IPS-NIHi11 (cell line): ENCODE data around the gene GPX8.

Experiments used
- DNase-seq: peaks from one replicate; pipeline ENCODE4 v3.0.0; 2012; ENCODE audit warnings: mixed read lengths, low spot score

GPX8 gene

GRCh38 chr5:55159763-55160492, at the start of gene GPX8:
TSS of gene GPX8 (plus strand) at chr5:55160171. CDS start at chr5:55160193, 22 bp downstream.
- peak; percentile 74 for DNase-seq

- DNase-seq = no peak
Observed at GRCh38 chr5:55110217-55110616, 49.8 kb upstream of the GPX8 start.

- DNase-seq = no peak
Observed at GRCh38 chr5:55113327-55113726, 46.6 kb upstream of the GPX8 start.

- no peak for DNase-seq
Observed at GRCh38 chr5:55114061-55114460, 45.9 kb upstream of the GPX8 start.

GRCh38 chr5:55123365-55123764, 36.6 kb upstream of the GPX8 start:
- peak; percentile 24 for DNase-seq

- no peak for DNase-seq
Observed at GRCh38 chr5:55134053-55134722, 25.8 kb upstream of the GPX8 start.

- no peak for DNase-seq
Observed at GRCh38 chr5:55136521-55136920, 23.4 kb upstream of the GPX8 start.

- DNase-seq = no peak
Observed at GRCh38 chr5:55140908-55141665, 18.9 kb upstream of the GPX8 start.

- DNase-seq = no peak
Observed at GRCh38 chr5:55141945-55142690, 17.9 kb upstream of the GPX8 start.

GRCh38 chr5:55143624-55144023, 16.3 kb upstream of the GPX8 start:
- no peak for DNase-seq

GRCh38 chr5:55146080-55146479, 13.9 kb upstream of the GPX8 start:
- no peak for DNase-seq

- peak; percentile 84 for DNase-seq
Observed at GRCh38 chr5:55146543-55147151, 13.3 kb upstream of the GPX8 start.

GRCh38 chr5:55149308-55149795, 10.6 kb upstream of the GPX8 start:
- DNase-seq = no peak

GRCh38 chr5:55151923-55152842, 7.8 kb upstream of the GPX8 start:
- DNase-seq = no peak

GRCh38 chr5:55154873-55155272, 5.1 kb upstream of the GPX8 start:
- no peak for DNase-seq

- DNase-seq = peak; percentile 58
Observed at GRCh38 chr5:55160493-55161209, 680 bp downstream of the GPX8 start.

- DNase-seq = no peak
Observed at GRCh38 chr5:55162666-55163065, 2.7 kb downstream of the GPX8 start.

- no peak for DNase-seq
Observed at GRCh38 chr5:55171471-55171870, 11.5 kb downstream of the GPX8 start.

GRCh38 chr5:55172051-55172899, 12.3 kb downstream of the GPX8 start:
- DNase-seq = peak; percentile 72
